Measurements from ENCODE around the gene ADAMTS3.

The ADAMTS3 gene

DNA sequence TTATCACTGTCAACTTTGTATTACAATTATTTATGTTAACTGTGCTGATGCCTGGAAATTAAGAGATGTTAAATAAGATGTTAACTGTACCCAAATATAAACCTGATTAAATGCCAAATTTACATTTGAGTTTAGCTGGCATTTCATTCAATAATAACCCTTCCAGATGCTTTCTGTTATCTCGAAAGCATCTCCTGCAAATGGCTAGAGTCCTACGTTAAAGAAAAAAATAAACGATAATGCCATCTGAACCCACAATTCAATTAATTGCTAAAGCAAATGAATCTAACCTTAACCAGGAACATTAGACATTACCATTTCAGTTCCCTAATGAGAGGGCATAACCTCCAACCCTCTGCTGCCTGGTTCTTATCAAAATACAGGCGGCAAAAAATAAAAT lies 145.0 kb downstream of the ADAMTS3 start:
- TF ChIP-seq, protein P1, sequence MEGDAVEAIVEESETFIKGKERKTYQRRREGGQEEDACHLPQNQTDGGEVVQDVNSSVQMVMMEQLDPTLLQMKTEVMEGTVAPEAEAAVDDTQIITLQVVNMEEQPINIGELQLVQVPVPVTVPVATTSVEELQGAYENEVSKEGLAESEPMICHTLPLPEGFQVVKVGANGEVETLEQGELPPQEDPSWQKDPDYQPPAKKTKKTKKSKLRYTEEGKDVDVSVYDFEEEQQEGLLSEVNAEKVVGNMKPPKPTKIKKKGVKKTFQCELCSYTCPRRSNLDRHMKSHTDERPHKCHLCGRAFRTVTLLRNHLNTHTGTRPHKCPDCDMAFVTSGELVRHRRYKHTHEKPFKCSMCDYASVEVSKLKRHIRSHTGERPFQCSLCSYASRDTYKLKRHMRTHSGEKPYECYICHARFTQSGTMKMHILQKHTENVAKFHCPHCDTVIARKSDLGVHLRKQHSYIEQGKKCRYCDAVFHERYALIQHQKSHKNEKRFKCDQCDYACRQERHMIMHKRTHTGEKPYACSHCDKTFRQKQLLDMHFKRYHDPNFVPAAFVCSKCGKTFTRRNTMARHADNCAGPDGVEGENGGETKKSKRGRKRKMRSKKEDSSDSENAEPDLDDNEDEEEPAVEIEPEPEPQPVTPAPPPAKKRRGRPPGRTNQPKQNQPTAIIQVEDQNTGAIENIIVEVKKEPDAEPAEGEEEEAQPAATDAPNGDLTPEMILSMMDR (IDR thresholded peaks at IDR 0.05; ENCODE audit: borderline replicate concordance, control extremely low read depth, extremely low read depth, insufficient read depth, missing control alignments) = no peak
- in situ Hi-C loops (cut with MboI; ENCODE audit: low sequenced_read_pairs, unreplicated experiment) = no loop called here
- DNase-seq (ENCODE audit: low spot score) = no peak

DNA sequence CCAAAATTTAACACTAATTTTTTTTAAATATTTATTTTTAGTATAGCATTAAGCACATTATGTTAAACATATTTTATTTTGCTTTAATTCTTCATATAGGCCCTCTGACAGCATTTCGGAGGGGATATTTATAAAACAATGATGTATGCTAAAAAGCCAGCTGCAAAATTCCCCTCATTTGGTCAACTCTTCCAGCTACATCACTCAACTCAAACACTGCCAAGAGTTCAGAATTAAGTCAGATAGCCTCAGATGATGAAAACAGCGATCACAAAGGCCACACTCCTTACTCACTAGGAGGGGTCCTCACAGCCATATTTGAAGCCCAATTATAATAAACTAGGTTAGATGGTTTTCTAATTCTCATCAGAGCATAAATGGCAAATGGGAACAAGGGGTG lies 146.6 kb downstream of the ADAMTS3 start:
- no peak for DNase-seq (ENCODE audit: low spot score)
- in situ Hi-C loops (cut with MboI; ENCODE audit: low sequenced_read_pairs, unreplicated experiment) = no loop called here
- TF ChIP-seq, protein P1 (IDR thresholded peaks at IDR 0.05; ENCODE audit: borderline replicate concordance, control extremely low read depth, extremely low read depth, insufficient read depth, missing control alignments) = no peak

DNA sequence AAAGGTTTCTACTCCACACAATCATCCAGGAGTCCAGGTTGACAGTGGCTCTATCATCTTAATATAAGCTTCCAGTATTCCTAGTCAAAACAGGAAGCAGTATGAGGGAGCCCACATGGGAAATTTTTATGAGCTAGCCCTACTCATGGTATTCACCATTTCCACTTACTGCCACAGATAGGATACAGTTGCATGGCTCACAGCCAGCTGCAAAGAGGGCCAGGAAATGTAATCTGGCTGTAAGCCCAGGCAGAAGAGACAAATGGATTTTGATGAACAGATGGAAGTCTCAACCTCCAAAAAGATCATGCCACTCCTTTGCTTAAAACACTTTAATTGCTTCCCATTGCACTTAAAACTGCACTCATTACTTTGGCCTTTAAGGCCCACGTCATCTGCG lies 150.6 kb downstream of the ADAMTS3 start:
- no peak for DNase-seq (ENCODE audit: low spot score)
- TF ChIP-seq, protein P1 (IDR thresholded peaks at IDR 0.05; ENCODE audit: borderline replicate concordance, control extremely low read depth, extremely low read depth, insufficient read depth, missing control alignments) = no peak
- in situ Hi-C loops (cut with MboI; ENCODE audit: low sequenced_read_pairs, unreplicated experiment) = no loop called here

DNA sequence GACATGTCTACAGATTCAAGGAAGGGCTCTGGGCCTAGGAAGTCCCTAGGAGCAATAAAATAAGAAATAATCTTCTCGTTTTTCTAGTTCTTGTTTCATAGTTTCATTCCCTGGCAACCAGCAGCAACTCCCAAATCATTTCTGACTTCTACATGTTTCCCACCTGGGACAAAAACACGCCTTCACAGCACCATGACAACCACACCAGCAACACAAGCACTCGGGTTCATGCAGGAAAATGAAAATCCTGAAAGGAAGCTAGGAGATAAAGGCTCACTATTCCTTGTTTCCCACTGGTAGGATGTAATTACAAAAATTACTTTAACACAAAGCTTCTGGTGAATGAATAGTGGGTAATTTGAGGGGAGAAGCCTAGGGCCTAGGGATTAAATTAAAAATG lies 158.9 kb downstream of the ADAMTS3 start:
- no peak for DNase-seq (ENCODE audit: low spot score)
- TF ChIP-seq, protein P1 (IDR thresholded peaks at IDR 0.05; ENCODE audit: borderline replicate concordance, control extremely low read depth, extremely low read depth, insufficient read depth, missing control alignments) = no peak
- in situ Hi-C loops (cut with MboI; ENCODE audit: low sequenced_read_pairs, unreplicated experiment) = no loop called here

DNA sequence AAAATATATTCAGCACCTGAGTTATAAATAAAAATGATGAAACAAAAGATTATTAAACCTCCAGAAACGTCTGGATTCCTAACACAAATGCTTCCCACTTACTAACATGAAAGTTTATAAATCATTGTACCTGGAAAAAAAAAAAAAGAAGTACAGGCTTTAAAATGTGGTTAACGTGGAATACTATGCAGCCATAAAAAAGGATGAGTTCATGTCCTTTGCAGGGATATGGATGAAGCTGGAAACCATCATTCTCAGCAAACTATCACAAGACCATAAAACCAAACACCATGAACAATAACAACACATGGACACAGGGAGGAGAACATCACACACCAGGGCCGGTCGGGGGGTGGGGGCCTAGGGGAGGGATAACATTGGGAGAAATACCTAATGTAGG lies 160.5 kb downstream of the ADAMTS3 start:
- no peak for DNase-seq (ENCODE audit: low spot score)
- TF ChIP-seq, protein P1 (IDR thresholded peaks at IDR 0.05; ENCODE audit: borderline replicate concordance, control extremely low read depth, extremely low read depth, insufficient read depth, missing control alignments) = no peak
- in situ Hi-C loops (cut with MboI; ENCODE audit: low sequenced_read_pairs, unreplicated experiment) = no loop called here

DNA sequence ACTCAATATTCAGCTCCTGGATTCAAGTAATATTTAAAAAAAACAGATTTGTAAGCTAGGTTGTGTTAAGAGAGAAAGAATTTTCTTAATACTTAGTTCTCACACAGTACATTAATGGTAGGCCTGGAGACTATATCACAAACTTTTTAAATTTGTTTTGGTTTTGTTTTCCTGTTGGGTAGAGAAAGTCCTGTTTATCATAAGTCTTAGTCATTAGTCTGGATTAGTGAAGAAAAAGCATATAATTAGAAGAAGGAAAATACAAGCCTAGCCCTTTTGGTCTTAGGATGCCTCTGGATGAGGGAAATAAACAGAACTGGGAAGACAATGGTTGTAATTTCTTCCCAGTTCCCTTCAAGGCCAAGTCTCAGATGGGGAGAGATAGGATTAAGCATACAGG lies 163.6 kb downstream of the ADAMTS3 start:
- TF ChIP-seq, protein P1 (IDR thresholded peaks at IDR 0.05; ENCODE audit: borderline replicate concordance, control extremely low read depth, extremely low read depth, insufficient read depth, missing control alignments) = no peak
- DNase-seq (ENCODE audit: low spot score) = no peak
- in situ Hi-C loops (cut with MboI; ENCODE audit: low sequenced_read_pairs, unreplicated experiment) = no loop called here

DNA sequence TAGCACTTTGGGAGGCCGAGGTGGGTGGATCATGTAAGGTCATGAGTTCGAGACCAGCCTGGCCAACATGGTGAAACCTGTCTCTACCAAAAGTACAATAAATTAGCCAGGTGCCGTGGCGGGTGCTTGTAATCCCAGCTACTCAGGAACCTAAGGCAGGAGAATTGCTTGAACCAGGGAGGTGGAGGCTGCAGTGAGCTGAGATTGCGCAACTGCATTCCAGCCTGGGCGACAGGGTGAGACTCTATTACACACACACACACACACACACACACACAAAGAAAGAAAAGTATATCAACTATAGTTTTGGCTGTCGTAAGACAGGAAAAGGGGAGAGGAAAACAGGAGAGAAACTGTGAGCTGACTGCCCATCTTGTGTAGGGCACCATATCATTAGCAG lies 171.7 kb downstream of the ADAMTS3 start:
- TF ChIP-seq, protein P1 (IDR thresholded peaks at IDR 0.05; ENCODE audit: borderline replicate concordance, control extremely low read depth, extremely low read depth, insufficient read depth, missing control alignments) = no peak
- DNase-seq (ENCODE audit: low spot score) = no peak
- in situ Hi-C loops (cut with MboI; ENCODE audit: low sequenced_read_pairs, unreplicated experiment) = no loop called here
